GM18508 (cell line): ENCODE measurements around the gene ATXN10.

Experiments
- ATAC-seq: cut with Tn5 transposase; IDR thresholded peaks from one replicate; pipeline ENCODE4 v1.9.1; 2021; ENCODE audit warnings: moderate number of reproducible peaks; ENCODE audit not compliant: insufficient read depth, unreplicated experiment

The ATXN10 gene

DNA sequence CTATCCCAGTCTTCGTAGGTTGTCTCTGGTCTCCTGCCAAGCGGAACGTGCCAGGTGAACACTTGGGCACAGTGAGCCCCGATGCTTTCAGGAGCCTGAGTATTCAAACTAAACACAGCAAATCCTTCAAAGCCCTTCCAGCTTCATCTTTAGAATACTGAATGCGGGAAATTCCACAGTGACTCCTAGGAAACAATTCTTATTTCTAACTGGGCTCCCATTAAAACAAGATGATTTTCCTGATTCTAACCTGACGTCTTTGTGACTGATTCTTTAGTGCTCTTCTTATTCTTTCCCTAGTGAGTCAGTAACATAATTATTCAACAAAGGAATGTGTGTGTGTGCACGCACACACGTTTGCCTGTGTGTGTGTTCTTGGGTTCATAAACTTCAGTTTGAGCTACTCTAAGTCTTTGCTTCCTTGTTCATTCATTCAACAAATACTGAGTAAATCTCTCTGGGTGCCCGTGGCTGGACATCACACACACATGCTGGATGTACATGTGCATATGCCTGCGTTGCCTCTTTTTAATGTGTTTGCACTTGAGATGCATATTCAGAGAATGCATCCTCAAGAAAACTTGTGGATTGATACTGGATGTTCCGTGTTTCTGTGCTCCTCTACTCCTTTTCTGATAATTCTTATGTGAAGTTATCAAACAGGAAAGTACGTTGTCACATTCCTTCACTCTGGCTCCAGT lies 170.8 kb downstream of the ATXN10 start:
- ATAC-seq, result no peak

GRCh38 chr22:45843031-45843430 lies 171.4 kb downstream of the ATXN10 start:
- no peak for ATAC-seq

DNA sequence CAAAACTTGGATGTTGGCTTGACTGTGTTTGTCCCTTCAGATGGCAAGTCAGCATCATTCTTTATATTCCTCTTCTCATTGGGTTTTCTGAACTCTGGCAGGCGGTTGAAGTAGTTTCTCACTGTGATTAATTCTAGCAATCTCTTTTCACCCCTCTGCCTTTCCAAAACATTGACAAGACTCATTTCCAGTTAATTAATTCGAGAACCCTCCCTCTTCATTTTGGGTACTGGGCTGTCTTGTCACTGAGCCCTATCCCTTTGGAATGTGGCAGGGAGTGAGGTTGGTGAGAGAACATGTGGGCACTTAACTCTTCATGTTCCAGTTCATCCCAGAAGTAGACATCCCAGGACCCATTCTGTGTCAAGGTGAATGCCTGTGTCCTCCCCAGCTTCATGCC lies 172.4 kb downstream of the ATXN10 start:
- no peak for ATAC-seq

- no peak for ATAC-seq
These were observed 173.4 kb downstream of the ATXN10 start for GRCh38 chr22:45845076-45845487.

DNA sequence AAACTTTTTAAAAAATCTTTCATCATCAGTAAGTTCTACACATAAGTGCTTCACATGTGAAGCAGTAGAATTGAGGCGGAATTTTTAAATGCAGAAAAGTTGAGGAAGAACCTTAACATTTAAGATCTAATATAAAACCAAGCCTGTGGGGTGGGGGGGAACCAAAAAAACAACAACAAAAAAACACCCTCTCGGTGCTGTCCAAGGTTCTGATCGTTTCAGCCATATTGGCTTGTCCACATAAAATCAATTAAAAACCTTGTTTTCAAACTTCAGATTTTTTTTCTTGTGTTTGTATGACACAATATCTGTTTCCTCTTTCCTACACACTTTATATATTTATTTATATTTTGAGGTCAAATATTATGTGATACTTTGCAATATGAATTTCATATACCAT lies 175.3 kb downstream of the ATXN10 start:
- no peak for ATAC-seq

GRCh38 chr22:45848904-45849303 lies 177.3 kb downstream of the ATXN10 start:
- ATAC-seq, result no peak

- no peak for ATAC-seq
These were observed 181.2 kb downstream of the ATXN10 start for GRCh38 chr22:45852826-45853225.

DNA sequence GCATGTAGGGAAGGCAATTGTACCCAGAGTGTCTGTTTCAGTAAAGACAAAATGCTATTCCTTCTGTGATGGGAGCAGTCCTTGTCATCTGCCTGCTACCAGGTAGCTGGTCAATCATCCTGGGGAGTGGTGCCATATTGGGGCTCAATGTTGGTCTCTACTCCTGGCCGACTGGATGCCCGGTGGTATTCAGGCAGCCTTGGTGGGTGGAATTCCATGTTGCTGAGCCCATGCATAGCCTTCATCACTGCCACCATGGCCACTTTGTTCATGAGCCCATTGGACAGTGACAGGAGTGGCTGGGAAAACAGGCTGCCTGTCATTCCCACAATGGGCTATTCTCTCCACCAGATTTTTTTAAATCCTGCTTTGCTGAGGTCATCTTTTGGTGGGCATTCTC lies 184.3 kb downstream of the ATXN10 start:
- no peak for ATAC-seq

- no peak for ATAC-seq
These were observed 185.9 kb downstream of the ATXN10 start for GRCh38 chr22:45857519-45857918.

DNA sequence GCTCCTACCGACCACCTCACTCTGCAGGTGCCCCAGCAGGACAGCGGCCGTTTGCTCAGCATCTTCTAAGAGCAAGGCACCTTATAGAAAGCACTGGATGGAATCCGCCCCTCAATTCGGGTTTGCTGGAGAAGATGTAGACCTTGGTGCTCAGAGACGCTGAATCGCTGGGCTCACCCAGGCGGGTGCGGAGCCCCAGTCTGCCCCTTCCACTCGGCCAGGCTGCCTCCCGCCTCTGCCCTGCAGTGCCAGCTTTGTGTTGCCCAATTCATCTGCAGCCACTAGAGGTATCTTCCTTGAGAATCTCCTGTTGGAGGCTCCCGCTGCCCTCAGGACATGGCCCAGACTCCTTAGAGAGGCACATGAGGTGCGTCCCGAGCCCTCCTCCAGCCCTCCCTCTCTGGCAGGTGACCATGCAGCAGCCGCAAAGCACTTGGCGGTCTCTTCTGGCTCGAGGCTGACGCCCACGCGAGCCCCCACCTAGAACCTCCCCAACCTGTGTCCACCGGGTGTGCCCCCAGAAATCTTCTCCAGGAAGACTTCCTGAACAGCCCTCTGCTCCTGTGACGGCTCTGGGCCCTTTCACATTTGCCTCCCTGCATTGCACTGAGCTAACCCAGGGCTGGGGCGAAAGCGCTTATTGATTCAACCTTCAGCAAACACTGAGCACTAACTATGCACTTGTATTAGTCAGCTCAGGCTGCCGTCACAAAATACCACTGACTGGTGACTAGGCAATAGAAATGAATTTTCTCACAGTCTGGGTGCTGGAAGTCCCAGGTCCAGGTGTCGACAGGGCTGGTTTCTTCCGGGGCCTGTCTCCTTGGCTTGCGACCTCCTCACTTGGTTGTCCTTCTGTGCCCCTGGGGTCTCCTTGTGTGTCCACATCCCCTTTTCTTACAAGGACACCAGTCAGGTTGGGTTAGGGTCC lies 187.9 kb downstream of the ATXN10 start:
- ATAC-seq, result no peak

DNA sequence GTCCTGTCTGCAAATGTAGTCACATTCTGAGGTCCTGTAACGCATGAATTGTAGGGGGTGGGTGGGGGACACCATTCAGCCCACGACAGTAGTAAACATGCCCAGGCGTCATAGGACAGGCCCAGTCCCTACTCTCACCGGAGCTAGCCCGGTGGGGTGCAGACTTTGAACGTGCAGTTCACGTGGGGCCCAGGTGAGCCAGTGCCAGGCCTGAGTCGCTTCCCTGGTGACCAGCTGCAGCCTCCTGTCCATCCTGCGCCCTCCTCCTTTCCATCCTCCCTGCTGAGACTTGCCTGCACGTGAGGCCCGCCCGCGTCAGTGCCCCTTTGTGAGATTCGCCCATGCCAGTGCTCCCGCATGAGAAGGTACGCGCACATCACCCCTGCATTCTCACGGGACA lies 188.6 kb downstream of the ATXN10 start:
- no peak for ATAC-seq

DNA sequence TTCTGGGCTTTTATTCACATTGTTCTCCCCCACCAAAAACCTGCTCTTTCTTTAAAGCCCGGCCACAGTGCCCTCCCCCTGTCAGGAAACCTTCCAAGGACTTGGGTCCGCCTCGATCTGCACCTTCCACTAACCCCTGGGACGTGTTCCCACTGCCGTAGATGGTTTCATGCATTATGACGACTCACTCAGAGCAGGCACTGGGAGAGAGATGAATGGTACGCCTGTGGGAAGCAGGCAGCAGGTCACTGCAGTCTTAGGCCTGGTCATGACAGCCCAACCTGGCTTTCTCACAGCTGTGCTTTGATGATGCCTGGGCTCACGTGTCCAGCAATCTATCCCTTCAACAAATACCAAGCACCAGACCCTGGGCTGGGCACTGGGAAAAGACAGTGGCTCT lies 189.6 kb downstream of the ATXN10 start:
- no peak for ATAC-seq

- no peak for ATAC-seq
These were observed 192.5 kb downstream of the ATXN10 start for GRCh38 chr22:45863981-45864751.

DNA sequence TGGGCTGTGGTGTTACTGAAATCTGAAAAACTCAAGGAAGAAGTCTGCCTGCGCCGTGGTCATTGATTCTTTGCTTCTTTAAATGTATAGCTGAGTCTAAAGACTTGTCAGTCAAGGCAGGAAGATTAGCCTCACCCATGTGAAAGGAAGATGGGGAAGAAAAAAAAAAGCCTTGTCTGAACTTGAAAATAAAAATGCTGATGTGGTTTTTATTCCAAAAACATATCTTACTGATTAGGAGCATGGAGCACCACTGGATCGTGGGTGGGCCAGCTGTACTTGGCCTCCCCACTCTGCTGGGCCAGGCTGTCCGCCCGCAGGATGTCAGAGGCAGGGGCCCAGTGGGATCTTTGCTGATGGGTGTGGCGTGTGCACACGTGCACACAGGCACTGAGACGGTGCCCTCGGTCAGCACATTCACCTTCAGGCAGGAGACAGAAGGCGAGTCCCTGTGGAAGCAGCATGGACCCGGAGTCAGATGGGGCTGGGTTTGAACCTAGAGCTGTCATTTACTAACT lies 193.4 kb downstream of the ATXN10 start:
- ATAC-seq, result no peak

- ATAC-seq, result no peak
These were observed 194.0 kb downstream of the ATXN10 start for GRCh38 chr22:45865561-45866125.

- ATAC-seq, result no peak
These were observed 194.6 kb downstream of the ATXN10 start for GRCh38 chr22:45866126-45866645.

- no peak for ATAC-seq
These were observed 195.0 kb downstream of the ATXN10 start for GRCh38 chr22:45866646-45867117.

DNA sequence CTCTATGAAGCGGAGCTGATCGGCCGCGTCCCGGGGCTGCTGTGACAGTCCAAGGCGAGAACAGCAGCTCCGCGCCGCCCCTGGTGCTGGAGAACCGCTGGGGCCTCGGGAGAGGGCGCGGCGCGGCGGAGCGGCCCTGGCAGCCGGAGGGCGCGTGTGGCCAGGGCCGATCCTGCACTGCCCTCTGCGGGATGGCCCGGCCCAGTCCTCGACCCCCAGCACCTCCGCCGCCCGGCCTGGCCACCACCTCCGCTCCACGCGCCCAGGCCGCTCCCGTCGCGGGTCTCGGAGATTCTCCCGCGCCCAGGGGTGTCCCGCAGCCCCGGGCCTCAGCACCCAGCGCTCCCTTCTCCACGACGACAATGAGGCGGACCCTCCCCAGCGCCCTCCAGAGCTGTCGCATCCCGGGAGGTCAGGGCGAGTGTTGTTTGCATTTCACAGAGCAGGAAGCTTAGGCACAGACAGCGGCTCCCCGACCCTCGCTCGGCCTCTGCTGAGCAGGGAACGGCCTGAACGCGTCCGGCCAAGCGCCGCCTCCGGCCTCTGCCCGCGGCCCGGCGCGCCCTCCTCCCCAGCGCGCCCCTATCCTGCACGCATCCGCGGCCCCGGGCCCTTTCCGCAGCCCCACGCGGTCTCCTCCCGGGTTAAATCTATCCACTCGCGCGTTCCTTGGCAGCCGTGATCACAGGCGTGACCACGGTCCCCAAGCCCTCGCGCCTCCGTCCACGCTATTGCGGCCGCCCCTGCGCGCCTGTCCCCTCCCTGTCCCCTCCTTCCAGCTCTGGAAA lies 195.7 kb downstream of the ATXN10 start:
- ATAC-seq, result no peak

DNA sequence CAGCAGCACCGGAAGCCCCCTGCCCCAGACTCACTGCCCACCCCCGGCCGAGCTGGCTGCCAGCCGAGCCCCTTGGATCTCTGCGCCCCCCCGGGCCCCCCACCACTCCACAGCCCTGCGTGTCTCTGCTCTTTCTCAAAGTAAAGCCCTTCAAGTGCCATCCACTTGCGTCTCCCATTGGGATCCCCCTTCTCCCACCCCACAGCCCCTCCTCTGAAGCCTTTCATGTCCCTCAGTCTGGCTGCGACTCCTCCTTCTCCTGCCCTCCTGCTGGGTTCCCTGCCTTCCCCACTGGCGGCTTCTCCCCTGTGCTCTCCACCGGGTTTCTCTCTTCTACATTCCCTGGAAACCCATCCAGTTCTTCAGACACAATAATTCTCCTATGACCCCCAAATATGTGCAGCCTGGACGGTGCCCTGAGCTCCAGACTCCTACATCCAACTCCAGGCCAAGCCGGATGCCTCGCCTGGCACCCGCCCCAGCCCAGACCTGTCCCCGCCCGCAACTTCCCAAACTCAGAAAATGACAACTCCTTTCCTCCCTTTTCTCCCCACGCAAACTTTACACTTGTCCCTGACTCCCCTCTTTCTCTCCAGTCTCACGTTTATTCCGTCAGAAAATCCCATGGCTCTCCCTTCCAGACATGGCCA lies 196.4 kb downstream of the ATXN10 start:
- no peak for ATAC-seq
